GM21526 (cell line): Measurements from ENCODE around the gene LTA.

Source experiments
- ATAC-seq: cut with Tn5 transposase; IDR thresholded peaks from one replicate; pipeline ENCODE4 v1.9.1; 2021; ENCODE audit warnings: moderate library complexity; ENCODE audit not compliant: unreplicated experiment, low FRiP score

LTA gene

DNA sequence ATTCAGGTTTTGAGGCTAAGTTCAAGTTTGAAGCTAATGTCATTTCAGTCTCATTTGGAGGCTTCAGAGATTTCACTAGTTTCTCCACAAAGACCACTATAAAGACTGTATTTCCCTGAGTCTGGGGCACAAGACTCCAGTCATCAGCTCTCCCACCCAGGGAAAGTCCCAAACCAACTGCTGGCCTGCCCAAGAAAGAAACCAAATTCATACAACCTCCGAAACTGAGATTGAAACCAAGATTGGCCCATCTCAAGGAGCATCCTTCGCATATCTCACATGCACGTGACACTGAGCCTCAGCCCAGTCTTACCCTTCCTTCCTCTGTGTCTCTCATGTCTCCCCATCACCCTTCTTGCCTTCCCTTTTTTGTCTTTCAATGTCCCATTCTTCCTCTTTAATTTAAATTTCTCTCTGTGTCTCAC lies 3.5 kb upstream of the LTA start:
- ATAC-seq, result peak; percentile 44

DNA sequence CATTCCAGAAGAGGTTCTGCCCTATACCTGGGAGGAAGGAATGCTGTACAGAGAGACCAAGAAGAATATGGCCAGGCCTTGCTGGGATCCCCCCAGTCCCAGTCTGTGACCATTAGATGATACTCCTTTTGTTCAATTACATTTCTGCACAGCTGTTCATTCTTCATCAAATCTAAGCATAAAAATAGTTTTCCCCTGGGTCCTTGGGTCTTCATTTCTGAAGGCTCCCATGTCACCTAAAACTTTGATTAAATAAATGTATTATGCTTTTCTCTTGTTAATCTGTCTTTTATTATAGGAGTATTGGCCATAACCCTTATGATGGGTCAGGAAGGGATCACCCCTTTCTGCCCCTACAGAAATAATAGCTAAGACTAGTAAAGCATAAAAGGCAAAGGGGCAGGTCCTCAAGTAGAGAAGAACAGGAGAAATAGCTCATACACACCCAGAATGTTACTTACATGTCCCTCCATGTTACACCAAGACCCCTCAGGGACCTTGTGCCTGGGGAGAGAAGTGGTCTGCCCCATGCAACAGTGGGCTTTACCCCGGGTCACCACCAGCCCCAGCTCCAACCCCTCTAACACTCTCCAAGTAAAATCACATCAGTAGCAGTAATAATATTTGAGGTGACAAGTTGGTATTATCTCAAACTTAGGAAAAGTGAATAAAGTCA lies 2.1 kb upstream of the LTA start:
- ATAC-seq, result no peak

DNA sequence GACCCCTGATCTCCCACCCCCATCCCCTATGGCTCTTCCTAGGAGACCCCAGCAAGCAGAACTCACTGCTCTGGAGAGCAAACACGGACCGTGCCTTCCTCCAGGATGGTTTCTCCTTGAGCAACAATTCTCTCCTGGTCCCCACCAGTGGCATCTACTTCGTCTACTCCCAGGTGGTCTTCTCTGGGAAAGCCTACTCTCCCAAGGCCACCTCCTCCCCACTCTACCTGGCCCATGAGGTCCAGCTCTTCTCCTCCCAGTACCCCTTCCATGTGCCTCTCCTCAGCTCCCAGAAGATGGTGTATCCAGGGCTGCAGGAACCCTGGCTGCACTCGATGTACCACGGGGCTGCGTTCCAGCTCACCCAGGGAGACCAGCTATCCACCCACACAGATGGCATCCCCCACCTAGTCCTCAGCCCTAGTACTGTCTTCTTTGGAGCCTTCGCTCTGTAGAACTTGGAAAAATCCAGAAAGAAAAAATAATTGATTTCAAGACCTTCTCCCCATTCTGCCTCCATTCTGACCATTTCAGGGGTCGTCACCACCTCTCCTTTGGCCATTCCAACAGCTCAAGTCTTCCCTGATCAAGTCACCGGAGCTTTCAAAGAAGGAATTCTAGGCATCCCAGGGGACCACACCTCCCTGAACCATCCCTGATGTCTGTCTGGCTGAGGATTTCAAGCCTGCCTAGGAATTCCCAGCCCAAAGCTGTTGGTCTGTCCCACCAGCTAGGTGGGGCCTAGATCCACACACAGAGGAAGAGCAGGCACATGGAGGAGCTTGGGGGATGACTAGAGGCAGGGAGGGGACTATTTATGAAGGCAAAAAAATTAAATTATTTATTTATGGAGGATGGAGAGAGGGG lies 1.4 kb downstream of the LTA start:
- ATAC-seq, result no peak

DNA sequence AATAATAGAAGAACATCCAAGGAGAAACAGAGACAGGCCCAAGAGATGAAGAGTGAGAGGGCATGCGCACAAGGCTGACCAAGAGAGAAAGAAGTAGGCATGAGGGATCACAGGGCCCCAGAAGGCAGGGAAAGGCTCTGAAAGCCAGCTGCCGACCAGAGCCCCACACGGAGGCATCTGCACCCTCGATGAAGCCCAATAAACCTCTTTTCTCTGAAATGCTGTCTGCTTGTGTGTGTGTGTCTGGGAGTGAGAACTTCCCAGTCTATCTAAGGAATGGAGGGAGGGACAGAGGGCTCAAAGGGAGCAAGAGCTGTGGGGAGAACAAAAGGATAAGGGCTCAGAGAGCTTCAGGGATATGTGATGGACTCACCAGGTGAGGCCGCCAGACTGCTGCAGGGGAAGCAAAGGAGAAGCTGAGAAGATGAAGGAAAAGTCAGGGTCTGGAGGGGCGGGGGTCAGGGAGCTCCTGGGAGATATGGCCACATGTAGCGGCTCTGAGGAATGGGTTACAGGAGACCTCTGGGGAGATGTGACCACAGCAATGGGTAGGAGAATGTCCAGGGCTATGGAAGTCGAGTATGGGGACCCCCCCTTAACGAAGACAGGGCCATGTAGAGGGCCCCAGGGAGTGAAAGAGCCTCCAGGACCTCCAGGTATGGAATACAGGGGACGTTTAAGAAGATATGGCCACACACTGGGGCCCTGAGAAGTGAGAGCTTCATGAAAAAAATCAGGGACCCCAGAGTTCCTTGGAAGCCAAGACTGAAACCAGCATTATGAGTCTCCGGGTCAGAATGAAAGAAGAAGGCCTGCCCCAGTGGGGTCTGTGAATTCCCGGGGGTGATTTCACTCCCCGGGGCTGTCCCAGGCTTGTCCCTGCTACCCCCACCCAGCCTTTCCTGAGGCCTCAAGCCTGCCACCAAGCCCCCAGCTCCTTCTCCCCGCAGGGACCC lies 2.3 kb downstream of the LTA start:
- no peak for ATAC-seq

DNA sequence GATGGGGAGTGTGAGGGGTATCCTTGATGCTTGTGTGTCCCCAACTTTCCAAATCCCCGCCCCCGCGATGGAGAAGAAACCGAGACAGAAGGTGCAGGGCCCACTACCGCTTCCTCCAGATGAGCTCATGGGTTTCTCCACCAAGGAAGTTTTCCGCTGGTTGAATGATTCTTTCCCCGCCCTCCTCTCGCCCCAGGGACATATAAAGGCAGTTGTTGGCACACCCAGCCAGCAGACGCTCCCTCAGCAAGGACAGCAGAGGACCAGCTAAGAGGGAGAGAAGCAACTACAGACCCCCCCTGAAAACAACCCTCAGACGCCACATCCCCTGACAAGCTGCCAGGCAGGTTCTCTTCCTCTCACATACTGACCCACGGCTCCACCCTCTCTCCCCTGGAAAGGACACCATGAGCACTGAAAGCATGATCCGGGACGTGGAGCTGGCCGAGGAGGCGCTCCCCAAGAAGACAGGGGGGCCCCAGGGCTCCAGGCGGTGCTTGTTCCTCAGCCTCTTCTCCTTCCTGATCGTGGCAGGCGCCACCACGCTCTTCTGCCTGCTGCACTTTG lies 3.3 kb downstream of the LTA start, which contains the start of gene TNF:
TSS of gene TNF (plus strand) at position 231 of the 567 bp plus-strand sequence. CDS start at position 408, 177 bp downstream.
- ATAC-seq, result no peak

DNA sequence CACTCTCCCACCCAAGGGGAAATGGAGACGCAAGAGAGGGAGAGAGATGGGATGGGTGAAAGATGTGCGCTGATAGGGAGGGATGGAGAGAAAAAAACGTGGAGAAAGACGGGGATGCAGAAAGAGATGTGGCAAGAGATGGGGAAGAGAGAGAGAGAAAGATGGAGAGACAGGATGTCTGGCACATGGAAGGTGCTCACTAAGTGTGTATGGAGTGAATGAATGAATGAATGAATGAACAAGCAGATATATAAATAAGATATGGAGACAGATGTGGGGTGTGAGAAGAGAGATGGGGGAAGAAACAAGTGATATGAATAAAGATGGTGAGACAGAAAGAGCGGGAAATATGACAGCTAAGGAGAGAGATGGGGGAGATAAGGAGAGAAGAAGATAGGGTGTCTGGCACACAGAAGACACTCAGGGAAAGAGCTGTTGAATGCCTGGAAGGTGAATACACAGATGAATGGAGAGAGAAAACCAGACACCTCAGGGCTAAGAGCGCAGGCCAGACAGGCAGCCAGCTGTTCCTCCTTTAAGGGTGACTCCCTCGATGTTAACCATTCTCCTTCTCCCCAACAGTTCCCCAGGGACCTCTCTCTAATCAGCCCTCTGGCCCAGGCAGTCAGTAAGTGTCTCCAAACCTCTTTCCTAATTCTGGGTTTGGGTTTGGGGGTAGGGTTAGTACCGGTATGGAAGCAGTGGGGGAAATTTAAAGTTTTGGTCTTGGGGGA lies 4.0 kb downstream of the LTA start:
- ATAC-seq, result no peak

DNA sequence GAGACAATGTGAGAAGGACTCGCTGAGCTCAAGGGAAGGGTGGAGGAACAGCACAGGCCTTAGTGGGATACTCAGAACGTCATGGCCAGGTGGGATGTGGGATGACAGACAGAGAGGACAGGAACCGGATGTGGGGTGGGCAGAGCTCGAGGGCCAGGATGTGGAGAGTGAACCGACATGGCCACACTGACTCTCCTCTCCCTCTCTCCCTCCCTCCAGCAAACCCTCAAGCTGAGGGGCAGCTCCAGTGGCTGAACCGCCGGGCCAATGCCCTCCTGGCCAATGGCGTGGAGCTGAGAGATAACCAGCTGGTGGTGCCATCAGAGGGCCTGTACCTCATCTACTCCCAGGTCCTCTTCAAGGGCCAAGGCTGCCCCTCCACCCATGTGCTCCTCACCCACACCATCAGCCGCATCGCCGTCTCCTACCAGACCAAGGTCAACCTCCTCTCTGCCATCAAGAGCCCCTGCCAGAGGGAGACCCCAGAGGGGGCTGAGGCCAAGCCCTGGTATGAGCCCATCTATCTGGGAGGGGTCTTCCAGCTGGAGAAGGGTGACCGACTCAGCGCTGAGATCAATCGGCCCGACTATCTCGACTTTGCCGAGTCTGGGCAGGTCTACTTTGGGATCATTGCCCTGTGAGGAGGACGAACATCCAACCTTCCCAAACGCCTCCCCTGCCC lies 4.9 kb downstream of the LTA start:
- no peak for ATAC-seq

DNA sequence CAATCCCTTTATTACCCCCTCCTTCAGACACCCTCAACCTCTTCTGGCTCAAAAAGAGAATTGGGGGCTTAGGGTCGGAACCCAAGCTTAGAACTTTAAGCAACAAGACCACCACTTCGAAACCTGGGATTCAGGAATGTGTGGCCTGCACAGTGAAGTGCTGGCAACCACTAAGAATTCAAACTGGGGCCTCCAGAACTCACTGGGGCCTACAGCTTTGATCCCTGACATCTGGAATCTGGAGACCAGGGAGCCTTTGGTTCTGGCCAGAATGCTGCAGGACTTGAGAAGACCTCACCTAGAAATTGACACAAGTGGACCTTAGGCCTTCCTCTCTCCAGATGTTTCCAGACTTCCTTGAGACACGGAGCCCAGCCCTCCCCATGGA lies 5.5 kb downstream of the LTA start:
- ATAC-seq, result no peak

DNA sequence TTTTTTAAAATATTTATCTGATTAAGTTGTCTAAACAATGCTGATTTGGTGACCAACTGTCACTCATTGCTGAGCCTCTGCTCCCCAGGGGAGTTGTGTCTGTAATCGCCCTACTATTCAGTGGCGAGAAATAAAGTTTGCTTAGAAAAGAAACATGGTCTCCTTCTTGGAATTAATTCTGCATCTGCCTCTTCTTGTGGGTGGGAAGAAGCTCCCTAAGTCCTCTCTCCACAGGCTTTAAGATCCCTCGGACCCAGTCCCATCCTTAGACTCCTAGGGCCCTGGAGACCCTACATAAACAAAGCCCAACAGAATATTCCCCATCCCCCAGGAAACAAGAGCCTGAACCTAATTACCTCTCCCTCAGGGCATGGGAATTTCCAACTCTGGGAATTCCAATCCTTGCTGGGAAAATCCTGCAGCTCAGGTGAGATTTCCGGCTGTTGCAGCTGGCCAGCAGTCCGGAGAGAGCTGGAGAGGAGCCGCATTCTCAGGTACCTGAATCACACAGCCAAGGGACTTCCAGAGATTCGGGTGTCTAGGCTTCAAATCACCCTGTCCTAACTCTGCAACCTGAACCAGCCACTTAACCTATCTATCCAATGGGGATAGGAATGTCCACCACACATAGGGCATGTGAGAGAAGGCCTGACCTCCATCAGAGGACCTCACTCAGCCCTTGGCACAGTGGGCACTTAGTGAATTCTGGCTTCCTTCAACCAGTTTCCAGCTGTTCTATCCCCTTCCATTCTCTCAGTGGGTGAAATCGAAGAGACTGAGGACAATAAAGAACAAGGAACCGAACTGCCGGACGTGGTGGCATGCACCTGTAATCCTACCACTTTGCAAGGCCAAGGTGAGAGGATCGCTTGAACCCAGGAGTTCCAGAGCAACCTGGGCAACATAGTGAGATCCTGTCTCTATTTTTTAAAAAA lies 6.4 kb downstream of the LTA start:
- no peak for ATAC-seq

DNA sequence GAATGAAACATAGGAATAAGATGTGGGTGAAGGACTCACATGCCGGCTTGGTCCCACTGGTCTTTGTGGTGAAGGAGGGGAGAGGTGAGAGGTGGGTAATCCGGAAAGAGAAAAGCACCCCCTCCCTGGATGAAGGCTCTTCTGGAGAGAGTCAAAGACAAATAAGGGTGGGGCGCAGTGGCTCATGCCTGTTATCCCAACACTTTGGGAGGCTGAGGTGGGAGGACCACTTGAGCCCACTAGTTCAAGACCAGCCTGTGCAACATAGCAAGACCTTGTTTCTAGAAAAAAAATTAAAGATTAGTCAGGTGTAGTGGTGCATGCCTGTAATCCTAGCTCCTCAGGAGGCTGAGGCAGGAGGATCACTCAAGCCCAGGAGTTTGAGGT lies 7.0 kb downstream of the LTA start:
- ATAC-seq, result no peak

DNA sequence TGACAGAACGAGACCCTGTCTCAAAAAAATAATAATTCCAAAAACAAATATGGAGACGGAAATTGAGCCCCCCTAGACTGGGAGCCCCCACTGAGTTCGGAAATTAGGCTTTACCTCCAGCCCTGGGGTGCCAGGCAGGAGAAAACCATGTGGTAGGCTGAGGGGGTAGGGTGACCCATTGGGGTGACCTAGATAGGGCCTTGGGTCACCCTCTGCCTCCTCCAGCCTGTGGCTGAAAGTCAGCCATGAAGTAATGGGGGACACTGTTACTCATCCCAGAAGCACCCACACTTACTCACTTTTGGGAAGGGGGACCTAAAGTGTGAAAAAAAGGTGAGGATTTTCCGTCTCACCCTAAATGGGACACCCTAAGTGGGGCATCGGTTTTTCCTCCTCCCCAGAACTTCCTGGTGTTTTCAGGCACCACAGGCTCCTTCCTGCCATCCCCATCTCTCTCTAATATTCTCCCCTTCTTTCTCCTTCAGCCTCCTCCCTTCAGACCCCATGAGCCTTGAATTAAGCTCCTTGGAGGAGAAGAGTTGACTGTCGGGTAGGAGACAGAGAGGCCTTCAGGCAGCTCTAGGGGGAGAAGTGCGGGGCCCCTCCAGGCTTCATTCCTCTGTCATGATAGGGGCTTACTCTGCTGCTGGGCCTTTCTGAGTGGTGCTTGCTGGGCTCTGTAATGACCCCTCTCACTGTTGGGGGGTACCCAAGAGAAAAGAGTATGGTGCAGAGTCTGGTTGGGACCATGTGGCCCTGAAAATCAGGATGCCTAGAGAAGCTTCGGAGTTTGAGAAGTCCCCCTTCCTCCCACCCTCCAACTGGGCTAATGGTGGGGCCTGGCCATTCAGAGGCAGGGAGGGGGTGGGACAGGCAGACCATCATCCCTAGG lies 7.7 kb downstream of the LTA start:
- ATAC-seq, result no peak

DNA sequence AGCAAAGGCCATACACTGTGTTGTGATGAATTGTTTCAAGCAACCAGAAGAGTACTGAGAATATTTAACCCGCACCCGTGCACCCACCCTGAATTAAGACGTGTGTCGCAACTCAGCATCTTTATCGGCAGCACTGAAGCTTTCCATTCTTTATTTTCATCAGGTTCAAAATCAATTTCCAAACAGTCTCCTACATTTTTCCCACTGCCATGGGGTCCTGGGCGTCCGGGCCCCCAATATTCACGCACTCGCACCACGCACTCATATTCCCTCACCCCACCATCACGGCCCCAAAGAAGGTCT lies 8.3 kb downstream of the LTA start:
- no peak for ATAC-seq

DNA sequence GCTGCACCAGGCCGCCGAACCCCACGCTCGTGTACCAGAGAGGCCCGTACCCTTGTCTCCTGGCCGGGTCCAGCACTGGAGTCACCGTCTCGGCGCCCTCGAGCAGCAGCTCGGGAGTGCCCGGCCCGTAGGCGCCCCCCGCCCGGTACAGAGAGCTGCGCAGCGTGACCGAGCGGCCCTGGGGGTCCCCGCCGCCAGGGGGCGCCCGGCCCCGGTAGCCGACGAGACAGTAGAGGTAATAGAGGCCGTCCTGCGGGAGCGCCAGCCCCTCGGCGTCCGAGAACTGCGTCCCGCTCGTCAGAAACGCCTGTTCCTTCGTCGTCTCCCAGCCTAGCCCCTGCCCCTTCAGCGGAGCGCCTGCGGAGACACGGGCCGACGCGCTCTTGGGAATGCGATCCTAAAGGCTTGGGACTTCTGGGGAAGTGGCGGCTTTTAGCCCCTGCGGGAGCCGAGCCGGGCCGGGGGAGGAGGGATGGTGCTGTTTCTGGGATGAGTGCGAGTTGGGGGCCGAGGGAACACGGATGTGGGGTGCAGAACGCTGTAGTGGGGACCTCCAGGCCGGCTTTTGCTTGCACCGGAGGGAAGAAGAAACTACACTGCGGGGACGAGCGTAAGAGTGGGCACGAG lies 8.8 kb downstream of the LTA start:
- no peak for ATAC-seq

DNA sequence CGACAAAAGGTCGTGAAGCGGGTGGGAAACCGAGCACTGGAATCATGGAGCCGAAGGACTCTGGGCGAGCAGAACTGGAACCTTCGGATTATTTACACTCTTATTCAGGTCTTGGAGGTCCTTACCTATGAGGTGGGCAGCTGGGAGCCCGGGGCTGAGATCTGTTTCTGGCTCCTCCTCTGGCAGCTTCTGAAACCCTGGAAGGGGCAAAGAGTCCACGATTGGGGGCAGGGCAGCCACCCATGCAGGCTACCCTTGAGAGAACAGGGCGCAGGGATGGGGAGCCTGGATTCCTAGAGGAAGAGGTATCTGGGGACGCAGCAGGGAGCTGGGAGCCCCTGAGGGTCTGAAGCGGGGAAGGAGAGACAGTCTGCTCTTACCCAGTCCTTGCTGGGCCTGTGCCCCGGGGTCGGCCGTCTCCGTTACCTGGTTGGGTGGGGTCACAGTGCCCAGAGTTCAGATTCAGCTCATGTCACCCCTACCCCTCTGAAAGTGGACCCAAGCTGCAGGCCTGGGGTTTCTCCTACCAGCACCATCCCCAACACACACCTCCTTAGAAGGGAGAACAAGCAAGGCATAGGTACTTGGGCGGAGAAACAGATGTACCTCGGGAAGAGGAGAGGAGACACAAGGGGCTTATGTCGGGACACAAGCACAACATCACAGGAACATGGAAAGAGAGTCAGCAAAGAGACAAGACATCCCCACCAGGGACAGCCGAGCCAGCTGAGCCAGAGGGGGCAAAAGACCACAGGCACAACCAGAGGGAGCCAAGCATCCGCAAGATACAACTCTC lies 9.5 kb downstream of the LTA start:
- no peak for ATAC-seq

DNA sequence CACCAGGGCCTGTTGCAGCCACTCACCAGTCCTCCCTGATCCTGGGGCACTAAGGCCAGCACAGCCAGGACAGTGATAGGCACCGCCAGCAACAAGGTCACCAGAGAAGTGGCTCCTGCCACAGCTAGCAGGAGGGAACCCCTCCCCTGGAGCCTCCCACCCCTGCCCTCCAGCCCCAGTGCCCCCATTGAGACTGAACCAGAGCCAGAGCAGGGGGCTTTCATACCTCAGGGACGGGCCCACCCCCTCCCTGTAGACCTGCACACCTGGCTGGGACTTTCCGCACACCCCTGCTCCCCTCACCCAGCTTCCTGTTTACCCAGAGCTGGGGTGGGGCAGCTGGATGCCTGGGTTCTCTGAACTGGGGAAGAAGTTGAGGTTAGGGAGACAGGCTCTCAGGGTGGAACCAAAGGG lies 10.1 kb downstream of the LTA start, which contains the start of gene LTB:
TSS of gene LTB (minus strand) at position 195 of the 414 bp plus-strand sequence. CDS start at position 188, 7 bp downstream.
- ATAC-seq, result no peak

DNA sequence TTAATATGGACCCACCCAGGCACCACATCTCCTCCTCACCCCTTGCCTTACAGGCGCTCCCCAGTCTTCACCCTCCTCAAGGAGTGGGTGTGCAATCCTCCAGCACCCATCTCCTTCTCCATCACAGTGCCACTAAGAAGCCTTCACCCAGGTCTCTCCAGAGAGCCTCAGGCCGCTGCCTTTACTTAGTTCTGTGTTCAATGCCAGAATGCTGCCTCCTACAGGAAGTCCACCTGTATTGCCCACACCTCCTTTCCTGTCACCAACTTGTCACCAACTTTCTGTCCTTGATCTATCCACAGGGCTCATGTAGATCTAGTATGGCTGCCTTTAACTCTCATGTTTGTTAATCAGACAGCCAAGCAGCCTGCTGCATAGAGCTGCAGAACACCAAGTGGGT lies 13.4 kb downstream of the LTA start:
- no peak for ATAC-seq
